ENCODE data around the gene JAG2. TPM values are rescaled to one million over a fixed set of nuclear protein-coding genes. Genes with fewer than 3 reads are reported as not detected.

JAG2 gene
- total and polyA plus RNA-seq, 12 donors = 18.5 to 45.5 (median 26.3) TPM

DNA sequence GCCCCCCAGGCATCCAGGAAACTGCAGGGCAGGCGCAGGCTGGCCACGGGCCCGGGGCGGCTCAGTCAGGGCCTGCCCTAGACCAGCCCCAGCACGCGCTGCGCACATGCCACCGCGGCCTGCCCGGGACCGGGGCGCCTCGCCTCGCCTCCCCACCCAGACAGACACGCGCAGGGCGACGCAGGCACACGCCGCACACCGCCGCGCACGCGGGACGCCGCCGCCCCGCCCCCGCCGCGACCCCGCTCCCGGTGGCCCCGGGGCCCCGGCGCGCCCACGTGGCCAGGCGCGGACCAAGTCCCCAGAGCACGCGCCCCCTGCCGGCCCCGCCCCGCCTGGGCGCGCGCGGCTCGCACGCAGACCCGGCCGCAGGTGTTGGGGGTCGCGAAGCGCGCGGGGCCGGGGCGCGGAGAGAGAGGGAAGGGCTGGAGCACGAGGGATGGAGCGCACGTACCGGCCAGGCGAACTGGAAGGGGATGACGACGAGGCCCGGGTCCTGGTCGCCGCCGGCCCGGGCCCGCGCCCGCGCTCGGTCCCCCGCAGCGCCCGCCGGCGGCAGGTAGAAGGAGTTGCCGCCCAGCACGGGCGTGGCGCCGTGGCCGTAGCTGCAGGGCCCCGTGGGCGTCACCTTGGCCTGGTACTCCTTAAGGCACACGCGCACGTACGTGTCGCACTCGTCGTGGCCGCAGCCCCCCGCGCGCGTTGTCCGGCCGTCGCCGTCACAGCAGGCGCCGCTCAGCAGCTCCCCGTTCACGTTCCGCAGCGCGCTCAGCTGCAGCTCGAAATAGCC, 1.1 kb downstream of the JAG2 start:
- ATAC-seq (no peak), DNase-seq (no peak)
- no peaks in the 10 kb centered on the region for H3K9me3 ChIP-seq
- TF ChIP-seq, protein P1, sequence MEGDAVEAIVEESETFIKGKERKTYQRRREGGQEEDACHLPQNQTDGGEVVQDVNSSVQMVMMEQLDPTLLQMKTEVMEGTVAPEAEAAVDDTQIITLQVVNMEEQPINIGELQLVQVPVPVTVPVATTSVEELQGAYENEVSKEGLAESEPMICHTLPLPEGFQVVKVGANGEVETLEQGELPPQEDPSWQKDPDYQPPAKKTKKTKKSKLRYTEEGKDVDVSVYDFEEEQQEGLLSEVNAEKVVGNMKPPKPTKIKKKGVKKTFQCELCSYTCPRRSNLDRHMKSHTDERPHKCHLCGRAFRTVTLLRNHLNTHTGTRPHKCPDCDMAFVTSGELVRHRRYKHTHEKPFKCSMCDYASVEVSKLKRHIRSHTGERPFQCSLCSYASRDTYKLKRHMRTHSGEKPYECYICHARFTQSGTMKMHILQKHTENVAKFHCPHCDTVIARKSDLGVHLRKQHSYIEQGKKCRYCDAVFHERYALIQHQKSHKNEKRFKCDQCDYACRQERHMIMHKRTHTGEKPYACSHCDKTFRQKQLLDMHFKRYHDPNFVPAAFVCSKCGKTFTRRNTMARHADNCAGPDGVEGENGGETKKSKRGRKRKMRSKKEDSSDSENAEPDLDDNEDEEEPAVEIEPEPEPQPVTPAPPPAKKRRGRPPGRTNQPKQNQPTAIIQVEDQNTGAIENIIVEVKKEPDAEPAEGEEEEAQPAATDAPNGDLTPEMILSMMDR (IDR thresholded peaks at IDR 0.05) = peak in 4 of 9 donors; percentile 13 to 38 (median 25)
- peak overlapping the region; percentile 18 to 68 (median 56) for H3K4me3 ChIP-seq
- intact Hi-C loops (cut with DNase I) = loop anchor here in 5 of 10 donors (5.0 to 10.0 kb wide), 3 partner anchors 35 to 75 kb away; no protein-coding TSS in a partner anchor
- no peaks in the 10 kb centered on the region for H3K36me3 ChIP-seq
- WGBS, 2 donors = 4 to 8% methylated on average over 51 to 116 of the region's 116 CpGs
- H3K4me1 ChIP-seq = peaks cover 18 to 71% (median 49%) of the 10 kb centered on the region in 9 donors
- H3K27me3 ChIP-seq = peaks cover 0 to 47% (median 9%) of the 10 kb centered on the region in 7 donors
- H3K27ac ChIP-seq = peak overlapping the region in 7 of 10 donors; percentile 51 to 84 (median 74)

DNA sequence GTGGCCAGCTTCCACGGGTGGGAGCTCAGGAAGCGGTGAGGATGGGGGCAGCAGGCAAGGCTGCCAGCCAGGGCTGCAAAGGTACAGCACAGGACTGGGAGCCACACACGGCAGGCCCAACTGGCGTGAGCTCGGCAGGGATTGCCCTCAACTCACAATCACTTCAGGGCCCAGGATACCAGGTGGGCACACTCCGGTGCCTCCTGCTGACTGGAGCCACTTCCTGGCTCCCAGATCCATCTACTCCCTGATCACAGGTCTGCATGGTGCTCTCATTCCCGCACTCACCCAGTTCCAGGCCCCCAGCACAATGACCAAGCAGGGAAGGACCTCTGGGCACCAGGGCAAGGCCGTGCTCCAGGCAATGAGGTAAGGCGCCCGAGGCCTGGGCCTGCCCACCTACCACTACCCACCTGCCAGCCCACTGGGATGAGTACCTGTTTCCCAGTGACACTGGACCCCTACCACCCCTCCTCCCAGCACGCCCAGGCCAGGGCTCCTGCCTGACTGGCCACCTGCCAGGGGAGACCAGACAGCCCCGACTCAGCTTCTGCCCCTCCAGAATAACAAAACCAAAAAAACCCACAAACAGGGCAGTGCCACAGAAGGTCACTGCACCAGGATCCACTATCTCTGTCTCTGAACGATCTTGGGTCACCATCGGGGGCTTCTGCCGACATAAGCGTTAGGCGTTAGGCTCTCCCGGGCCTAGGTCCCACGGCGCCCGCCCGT, 1.8 kb downstream of the JAG2 start:
- no peaks in the 10 kb centered on the region for H3K36me3 ChIP-seq
- DNase-seq (no peak), ATAC-seq (peak in 1 of 8 donors; percentile 1)
- H3K27ac ChIP-seq = peak overlapping the region in 5 of 10 donors; percentile 28 to 58 (median 44)
- no peaks in the 10 kb centered on the region for H3K9me3 ChIP-seq
- 60 to 61% methylated on average over 22 of the region's 22 CpGs for WGBS, 2 donors
- intact Hi-C loops (cut with DNase I) = loop anchor here in 5 of 10 donors (5.0 to 10.0 kb wide), 3 partner anchors 36 to 74 kb away; no protein-coding TSS in a partner anchor
- H3K27me3 ChIP-seq = peaks cover 0 to 47% (median 9%) of the 10 kb centered on the region in 7 donors
- peaks cover 18 to 79% (median 49%) of the 10 kb centered on the region in 9 donors for H3K4me1 ChIP-seq
- TF ChIP-seq, protein P1 (IDR thresholded peaks at IDR 0.05) = no peak
- H3K4me3 ChIP-seq = peak overlapping the region in 9 of 10 donors; percentile 4 to 68 (median 56)

DNA sequence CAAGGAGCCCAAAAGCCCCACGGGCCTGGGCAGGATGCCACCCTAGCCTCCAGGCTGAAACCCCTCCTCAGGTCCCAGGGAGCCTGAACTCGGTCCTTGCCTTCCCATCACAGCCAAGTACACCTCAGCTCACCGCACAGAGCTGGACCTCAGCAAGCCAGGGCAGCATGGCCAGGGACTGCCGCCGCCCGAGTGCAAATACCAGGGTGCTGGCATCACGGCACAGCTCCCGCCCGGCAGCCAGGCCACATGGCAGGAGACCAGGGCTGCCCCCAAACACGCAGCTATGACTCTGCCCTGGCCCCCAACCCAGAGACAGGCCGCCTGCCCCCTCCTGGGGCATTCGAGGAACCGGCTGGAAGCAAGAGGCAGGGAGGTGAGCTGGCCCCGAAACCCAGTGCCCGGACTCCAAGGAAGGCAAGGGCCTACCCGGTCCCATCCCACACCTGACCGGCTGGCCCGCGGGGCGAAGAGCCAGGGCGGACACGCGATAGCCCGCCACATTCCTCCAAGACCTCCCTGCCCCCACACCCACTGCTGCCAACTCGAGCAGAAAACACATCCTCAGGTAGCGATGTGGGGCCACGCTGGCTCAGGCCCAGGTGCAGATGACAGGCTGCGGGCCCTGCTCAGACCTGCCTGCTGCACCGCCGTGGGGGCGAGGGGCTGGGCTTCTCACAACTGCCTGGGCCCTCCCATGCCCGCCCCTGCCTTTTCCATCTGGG, 2.7 kb downstream of the JAG2 start:
- peak overlapping the region in 4 of 10 donors; percentile 2 to 48 (median 28) for H3K27ac ChIP-seq
- intact Hi-C loops (cut with DNase I) = loop anchor here in 5 of 10 donors (5.0 to 10.0 kb wide), 3 partner anchors 36 to 74 kb away; no protein-coding TSS in a partner anchor
- TF ChIP-seq, protein P1 (IDR thresholded peaks at IDR 0.05) = no peak
- WGBS, 2 donors = 88% methylated on average over 32 of the region's 32 CpGs
- DNase-seq (no peak), ATAC-seq (peak in 1 of 8 donors; percentile 1)
- H3K4me3 ChIP-seq = peak overlapping the region in 8 of 10 donors; percentile 4 to 68 (median 48)
- peaks cover 14 to 82% (median 44%) of the 10 kb centered on the region in 9 donors for H3K4me1 ChIP-seq
- no peaks in the 10 kb centered on the region for H3K9me3 ChIP-seq
- peaks cover 0 to 40% (median 9%) of the 10 kb centered on the region in 7 donors for H3K27me3 ChIP-seq
- no peaks in the 10 kb centered on the region for H3K36me3 ChIP-seq
